ENCODE measurements around the gene KIF13A.

- TF ChIP-seq, protein P1, sequence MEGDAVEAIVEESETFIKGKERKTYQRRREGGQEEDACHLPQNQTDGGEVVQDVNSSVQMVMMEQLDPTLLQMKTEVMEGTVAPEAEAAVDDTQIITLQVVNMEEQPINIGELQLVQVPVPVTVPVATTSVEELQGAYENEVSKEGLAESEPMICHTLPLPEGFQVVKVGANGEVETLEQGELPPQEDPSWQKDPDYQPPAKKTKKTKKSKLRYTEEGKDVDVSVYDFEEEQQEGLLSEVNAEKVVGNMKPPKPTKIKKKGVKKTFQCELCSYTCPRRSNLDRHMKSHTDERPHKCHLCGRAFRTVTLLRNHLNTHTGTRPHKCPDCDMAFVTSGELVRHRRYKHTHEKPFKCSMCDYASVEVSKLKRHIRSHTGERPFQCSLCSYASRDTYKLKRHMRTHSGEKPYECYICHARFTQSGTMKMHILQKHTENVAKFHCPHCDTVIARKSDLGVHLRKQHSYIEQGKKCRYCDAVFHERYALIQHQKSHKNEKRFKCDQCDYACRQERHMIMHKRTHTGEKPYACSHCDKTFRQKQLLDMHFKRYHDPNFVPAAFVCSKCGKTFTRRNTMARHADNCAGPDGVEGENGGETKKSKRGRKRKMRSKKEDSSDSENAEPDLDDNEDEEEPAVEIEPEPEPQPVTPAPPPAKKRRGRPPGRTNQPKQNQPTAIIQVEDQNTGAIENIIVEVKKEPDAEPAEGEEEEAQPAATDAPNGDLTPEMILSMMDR (IDR thresholded peaks at IDR 0.05; ENCODE audit: low read length): no peak
- TF ChIP-seq EZH2 (optimal IDR thresholded peaks at IDR 0.05; ENCODE audit: low read depth, low read length) (no peak), EZH2phosphoT487 (IDR thresholded peaks at IDR 0.05; ENCODE audit: low read length) (no peak)
Measured at GRCh38 chr6:17894191-17894590, 93.2 kb downstream of the KIF13A start.

Data from MM.1S (cell line).